ENCODE data around the gene IGFBP2.

The IGFBP2 gene

DNA sequence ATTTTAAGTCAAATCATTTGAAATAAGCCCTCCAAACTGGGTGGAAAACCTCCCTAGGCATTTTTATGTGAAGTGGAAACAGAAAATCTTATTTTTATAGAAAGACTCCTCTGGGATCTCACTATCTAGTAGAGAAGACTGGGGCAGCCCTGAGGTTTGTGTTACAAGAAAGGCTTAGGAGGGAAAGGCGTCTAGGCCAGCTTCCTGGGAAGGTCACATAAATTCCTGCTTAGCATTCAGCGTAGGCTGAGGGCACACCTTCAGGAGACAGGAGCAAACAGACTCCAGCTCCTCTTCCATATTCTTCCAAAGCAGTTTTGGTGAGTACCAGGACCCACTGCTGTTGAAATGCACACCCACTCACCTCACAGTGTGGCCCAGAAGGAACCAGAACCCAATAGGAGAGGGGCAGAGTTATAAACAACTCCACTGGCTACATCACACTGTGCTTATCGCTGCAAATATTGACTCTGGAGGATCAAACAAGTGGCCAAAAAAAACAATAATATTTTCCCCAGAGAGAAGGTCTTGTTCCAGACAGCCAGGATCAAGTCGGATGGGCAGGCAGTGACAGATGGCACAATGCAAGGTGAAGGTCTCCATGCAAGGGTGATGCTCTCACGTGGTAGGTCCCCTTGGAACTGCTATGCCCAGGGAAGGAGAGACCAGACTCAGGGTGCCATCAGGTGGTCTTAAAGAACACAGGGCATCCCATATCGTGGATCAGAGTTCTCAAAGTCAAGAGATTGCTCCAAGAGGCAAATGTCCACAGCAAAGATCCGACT lies 17.7 kb upstream of the IGFBP2 start:
- no peak for DNase-seq (ENCODE audit: low spot score)

DNA sequence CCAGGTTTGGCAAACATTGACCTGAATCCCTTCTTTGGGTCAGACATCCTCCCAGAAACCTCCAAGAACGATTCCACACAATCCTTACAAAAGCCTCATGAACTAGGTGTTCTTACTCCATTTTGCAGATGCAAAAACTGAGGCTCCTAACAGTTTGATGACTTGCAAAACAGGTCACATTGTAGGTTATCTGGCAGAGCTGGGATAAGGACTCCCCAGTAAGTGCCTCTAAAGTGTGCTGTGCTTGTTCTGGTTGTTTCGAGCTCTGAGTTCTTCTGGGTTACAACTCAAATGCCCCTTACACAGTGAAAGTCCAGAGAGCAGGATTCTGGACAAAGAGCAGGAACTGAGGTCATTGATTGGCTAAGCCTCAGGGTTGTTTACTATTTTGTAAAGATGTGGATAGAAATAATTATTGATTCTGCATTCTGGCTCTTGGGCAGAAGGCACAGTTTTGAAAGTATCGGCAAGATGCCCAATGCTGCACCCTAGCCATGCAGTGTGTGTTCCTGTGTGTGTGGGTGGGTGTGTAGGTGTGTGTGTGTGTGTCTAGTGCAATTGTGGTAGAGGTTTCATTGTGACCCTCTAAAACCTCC lies 17.0 kb upstream of the IGFBP2 start:
- DNase-seq (ENCODE audit: low spot score) = no peak

DNA sequence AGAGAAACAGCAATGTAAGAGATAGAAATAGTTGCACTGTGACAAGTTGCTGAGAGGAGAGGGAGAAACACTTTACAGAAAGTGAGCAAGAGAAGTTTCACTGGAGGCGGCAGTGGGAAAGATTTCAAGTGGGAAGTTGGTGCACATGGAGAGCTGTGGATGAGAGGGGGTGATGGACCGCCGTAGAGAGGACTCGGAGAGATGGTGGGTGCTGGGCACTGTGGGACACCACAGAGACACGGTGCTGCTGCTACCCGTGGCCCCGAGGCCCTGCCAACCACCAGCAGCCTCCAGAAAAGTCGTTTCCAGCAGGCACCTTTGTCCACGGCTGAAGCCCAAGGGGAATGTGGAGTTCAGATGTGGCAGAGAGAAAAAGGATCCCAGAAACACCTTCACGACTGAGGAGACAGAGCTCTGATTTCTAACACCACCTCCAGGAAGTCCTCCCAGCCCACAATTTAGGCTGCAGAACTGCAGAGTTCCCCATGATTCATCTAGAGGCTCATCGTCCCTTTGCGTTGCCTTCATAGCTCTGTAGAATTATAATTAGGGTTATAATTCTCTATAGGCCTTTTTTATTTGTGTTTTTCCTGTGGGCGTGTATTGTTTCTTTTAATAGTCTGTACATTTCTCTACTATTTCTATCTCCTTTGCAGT lies 15.9 kb upstream of the IGFBP2 start:
- DNase-seq (ENCODE audit: low spot score) = no peak

DNA sequence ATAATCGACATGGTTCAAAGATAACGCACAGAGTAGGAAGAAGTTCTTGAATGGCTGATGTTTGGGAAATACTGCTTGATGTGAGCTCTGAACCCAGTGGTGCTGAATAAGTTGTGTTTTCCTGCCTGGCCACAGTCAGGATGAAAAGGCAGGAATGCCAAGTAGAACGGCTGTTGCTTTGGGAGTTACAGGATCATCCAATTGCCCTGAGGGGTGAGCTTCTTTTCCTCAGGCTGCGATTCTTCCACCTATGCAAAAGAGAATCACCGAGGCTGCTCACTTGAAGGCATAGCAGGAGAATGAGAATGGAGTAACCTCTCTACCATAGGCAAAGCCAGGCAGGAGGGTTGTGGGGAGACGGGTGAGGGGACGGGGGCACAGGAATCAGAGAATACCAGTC lies 14.4 kb upstream of the IGFBP2 start:
- DNase-seq (ENCODE audit: low spot score) = no peak

DNA sequence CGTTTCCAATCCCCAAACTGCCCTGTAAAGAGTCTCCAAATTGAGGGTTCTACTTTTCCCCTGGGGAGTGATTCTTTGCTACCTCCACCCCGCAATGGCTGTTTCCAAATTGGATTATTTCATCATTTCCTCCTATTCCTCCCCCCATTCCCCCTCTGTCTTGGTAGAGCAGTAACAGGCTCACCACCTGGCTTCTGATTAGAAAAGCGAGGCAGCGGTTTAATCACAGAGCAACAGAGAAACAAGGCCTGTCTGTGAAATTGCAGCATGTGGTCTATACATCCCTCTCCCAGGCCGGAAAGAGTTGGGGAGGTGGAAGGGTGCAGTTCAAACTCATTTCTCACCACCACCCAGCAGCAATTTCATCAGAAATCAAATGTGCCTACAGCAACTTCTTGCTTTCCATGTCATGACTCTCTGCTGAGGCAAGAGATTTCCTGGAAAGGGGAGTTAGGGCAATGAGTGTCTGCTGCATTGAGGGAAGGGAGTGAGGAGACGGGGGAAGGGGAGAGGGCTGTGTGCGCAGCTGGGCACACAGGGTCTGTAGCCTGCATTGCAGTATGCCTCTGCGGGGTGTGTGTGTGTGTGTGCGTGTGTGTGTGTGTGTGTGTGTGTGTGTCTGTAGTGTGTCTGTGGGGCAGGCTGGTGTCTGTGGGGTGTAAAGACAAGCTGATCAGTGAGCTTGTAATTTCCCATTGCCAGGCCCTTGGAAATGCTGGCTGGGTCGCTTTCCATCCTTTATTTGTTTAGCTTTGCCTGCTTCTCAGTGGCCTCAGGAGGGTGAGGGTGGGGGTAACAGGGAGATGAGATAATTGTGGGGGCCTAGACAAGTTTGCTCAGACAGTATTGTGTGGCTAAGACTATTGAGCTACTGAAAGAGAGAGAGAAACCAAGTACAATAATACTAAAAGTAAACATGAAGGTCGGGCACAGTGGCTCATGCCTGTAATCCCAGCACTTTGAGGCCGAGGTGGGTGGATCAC lies 13.5 kb upstream of the IGFBP2 start:
- no peak for DNase-seq (ENCODE audit: low spot score)

DNA sequence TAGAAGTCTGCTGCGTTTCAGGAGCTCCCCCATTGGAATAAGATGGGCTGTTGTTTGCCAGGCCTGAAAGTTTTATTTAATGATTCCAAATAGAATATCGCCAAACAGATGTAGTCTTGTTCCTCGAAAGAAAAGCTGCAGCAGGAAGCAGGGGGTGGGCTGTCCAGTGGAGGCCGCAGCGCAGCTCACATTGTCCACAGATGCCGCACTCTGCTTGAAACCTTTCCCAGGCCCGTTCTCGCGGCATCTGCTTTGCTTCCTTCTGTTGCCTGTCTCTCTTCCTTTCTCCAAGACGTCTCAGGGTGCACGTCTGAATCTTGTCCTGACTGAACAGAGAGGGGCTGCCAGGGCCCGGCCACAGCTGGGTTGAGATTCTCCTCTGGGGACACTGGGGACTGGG lies 12.4 kb upstream of the IGFBP2 start:
- DNase-seq (ENCODE audit: low spot score) = peak; percentile 10

DNA sequence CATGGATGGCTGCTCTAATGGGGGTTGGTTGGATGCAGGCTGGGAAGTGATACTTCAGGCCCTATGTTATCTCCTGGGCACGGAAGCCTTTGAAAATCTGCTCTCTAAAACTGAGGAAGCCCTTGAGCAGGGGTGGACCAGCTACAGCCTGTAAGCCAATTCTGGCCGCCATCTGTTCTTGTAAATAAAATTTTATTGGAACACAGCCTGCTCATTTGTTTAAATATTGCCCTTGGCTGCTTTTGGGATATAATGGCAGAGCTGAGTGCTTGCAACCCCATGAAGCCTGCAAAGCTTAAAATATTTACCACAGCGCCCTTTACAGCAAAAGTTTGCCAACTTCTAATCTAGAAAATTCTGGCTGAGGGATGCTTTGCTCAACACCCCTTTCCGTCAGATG lies 11.9 kb upstream of the IGFBP2 start:
- DNase-seq (ENCODE audit: low spot score) = no peak

DNA sequence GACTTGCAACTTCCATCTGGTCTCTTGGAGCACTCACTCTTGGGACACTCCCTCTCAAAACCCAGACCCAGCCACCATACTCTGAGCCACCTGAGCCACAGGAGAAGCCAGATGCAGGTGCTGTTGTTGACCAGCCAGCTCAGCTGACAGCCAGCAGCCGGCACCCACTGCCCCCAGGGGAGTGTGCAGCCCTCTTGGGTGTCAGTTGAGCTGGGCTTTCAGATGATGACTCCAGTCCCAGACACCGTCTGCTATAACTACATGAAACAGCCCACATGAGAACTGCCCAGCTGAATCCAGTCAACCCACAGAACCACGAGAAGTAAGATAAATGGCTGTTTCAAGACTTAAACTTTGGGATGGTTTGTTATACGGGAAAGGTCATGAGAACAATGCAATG lies 10.7 kb upstream of the IGFBP2 start:
- DNase-seq (ENCODE audit: low spot score) = no peak

DNA sequence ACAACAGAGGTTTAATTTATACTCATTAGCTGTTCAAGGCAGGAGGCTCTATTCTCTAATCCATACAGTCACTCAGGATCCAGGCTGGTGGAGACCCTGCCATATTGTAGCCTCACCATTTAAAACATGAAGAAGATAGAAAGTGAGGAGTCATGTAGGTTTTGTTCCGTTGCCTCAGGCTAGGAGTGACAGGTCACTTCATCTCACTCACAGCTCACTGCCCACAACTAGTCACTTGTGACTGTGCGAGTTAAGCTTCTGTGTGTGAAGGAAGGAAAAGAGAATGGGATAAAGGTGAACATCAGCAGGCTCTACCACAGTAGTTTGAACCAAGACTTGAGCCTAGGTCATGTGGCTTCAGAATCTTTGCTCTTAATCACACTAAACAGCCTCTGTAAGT lies 9.0 kb upstream of the IGFBP2 start:
- DNase-seq (ENCODE audit: low spot score) = no peak

DNA sequence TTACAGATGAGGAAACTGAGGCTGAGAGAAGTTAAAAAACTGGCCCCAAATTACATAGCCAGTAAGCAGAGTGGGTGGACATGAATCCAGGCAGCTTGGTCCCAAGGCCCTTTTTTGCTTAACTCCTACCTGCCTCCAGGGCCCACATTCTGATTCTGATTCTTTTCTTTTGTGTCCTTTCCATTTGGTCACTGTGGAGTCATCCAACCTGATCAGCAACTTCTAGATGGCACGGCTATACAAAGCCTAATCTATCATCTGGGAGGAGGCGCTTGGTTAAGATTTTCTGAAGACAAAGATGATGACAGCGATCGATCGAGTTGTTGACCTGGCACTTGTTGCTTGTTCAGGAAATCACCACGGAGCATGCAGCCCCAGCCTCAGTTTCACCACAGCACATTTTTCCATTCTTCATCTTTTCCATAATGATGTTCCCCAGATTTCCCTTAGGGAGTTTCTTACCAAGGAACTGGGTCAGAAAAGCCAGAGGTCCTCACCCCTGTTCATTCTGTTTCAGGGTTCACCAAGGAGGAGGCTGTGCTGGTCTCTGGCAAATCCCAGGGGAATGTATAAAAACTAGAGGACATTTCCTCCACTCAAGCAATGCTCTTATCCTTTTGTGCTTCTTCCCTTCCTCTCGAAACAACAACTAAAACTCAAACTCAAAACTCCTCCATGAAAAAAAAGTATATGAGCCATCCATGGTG lies 6.9 kb upstream of the IGFBP2 start:
- no peak for DNase-seq (ENCODE audit: low spot score)

DNA sequence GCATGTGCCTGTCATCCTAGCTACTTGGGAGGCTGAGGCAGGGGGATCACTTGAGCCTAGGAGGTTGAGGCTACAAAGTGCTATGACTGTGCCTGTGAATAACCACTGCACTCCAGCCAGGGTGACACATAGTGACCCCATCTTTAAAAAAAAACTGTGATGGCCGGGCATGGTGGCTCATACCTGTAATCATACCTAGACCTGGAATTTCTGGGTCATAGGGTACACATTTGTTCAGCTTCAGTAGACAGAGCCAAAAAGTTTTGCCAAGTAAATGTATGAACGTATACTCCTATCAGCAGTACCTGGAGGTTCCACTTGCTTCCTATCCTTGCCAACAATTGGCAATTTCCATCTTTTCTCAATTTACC lies 6.4 kb upstream of the IGFBP2 start:
- DNase-seq (ENCODE audit: low spot score) = no peak

DNA sequence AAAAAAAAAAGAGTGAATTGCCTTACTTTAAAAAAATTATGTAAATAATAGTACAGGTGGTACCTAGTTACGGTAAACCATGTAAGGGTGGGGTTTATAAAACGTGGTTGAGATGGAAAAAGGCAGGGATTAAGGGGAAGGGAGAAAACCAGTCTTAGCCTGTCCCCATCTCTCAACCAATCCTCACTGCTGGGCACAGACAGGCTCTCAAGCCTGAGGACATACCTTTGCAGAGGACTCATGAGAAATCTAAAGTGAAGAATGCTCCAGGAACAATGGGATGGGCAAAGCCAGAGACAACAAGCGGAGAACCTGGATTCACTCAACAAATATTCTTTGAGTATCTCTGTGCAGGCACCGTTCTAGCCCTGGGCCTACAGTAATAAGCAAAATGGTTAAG lies 3.4 kb upstream of the IGFBP2 start:
- DNase-seq (ENCODE audit: low spot score) = no peak

DNA sequence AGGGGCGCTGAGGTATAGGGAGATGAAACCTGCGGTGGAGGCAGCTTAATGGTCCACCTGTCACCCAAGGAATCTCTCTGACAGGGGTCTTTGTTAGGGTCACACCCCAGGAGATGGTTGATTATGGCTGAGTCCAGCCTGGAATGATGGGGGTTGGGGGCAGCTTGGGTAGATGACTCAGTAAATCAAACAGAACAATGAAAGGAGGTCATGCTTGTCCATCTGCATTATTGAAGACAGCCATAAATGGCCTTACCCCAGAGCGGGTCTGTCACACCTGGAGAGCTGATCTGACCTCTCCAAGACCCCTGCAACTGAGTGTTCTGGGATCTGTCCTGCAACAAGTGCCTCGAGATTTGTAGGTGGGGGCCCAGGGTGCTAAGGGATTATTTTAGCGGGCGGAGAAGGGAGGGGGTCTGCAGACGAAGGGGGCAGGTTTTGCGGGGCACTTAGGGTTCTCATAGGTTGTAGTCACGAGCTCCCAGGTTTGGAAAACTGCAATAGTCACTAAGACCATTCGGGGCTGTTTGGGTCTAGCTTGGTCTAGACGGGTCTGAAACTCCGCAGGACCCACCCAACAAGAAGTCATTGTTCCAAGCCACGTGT lies 771 bp upstream of the IGFBP2 start:
- DNase-seq (ENCODE audit: low spot score) = no peak

DNA sequence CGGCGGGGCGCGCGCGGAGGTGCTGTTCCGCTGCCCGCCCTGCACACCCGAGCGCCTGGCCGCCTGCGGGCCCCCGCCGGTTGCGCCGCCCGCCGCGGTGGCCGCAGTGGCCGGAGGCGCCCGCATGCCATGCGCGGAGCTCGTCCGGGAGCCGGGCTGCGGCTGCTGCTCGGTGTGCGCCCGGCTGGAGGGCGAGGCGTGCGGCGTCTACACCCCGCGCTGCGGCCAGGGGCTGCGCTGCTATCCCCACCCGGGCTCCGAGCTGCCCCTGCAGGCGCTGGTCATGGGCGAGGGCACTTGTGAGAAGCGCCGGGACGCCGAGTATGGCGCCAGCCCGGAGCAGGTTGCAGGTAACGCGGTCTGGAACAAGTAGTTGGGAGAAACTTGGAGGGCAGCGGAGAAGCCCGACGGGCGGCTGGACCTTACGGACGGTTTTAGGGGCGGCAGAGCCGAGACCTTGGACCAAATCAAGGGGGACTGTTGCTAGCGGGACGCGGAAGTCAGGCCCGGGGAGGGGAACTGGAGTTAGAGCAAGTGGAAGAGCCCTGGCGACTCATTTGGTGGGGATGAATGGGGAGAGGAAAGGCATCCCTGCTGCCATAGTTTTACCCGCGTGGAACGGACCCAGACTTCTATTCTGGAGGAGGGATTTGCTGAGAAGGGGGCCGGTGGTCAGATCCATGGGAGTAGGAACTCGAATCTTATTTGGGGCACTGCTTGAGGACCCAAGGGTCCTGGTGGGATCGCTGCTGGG lies 573 bp downstream of the IGFBP2 start:
- DNase-seq (ENCODE audit: low spot score) = no peak

DNA sequence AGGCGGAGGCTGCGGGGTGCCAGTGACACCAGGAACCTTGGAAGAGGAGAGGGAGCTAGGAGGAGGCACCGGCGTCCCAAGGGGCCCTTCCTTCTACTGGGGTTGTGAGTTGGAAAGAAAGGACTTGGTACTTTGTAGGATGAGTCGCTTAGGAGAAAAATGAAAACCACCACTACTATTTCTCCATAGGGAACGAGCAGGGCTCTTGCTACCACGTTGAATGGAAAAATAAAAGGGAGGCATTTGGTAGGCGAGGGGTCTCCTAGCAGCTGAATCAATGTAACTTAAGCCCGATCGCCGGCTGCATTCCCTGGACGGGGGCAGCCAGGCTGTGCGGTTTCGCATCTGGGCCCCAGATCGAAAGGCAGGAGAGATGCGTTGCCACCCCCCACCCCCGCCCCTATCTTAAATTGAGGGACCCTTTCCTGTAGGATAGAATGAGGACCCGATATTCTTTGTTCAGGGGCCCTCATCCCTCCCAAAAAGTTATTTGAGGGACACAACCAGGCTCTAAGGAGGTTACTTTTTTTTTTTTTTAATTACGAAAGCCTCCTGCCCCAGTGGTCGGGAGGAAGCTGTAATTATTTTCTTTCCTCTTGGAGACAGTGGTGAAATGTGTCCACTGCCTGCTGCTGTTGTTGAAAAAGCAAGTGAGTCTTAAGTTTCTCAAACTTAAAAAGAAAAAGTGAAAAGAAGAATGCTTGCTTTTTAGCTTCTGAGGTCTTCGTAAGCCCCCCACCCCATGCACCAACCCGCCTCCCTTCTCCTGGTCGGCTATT lies 1.3 kb downstream of the IGFBP2 start:
- no peak for DNase-seq (ENCODE audit: low spot score)

DNA sequence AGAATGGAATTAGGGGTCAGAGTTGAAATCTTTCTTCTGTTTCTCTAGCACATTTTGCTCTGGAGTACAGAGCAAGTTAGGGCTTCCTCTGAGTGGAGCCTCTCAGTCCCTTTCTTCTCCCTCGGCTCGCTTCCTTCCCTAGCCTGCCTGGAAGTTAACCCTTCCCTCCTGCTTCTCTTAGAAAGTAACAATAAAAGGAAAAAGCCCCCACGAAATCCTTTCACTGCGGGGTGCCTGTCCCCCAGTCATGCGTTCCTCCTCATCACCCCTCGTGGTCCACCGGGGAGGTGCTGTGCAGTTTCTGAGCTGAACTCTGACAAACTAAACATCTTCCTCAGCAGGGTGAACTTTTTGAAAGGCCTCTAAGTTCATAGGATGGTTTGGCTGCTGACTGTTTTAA lies 2.0 kb downstream of the IGFBP2 start:
- DNase-seq (ENCODE audit: low spot score) = no peak

DNA sequence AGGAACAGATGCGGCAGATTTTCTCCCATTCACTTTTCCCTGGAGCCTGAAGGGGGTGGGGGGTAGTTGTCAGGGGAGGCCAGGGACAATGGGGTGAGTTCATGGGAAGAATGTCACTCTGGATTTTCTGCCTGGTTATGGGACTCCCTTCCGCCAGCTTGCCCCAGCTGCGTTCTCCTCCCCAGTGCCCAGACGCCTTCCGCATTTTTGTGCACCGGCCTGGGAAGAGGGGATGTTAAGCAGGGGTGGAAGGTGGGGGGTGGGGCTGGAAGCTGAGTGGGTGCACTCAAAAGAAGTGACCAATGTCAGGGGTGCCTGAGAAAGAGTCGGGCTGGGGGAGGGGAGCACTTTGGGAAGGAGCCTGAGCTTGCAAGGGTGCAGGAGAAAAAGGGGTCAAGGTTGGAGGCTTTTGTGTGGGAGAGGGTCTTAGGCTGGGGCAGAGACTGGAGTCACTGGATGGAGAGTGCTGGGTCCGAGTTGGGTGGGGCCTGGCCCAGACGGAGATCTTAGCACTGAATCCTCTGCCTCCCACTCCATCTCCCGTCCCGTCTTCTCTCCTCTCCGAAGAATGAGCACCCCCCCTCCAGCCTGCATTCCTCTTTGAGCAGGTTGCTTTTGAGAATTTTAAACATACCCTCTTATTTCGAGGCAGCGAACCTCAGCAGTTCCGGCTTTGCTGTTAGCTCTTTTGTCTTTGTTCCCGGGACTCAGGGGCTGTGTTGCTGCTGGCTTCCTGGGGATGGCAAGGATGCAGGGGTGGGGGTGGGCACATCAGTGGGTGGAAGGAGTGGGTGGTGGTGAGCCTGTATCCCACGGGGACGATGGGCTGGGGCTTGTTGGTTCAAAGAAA lies 2.7 kb downstream of the IGFBP2 start:
- DNase-seq (ENCODE audit: low spot score) = no peak

DNA sequence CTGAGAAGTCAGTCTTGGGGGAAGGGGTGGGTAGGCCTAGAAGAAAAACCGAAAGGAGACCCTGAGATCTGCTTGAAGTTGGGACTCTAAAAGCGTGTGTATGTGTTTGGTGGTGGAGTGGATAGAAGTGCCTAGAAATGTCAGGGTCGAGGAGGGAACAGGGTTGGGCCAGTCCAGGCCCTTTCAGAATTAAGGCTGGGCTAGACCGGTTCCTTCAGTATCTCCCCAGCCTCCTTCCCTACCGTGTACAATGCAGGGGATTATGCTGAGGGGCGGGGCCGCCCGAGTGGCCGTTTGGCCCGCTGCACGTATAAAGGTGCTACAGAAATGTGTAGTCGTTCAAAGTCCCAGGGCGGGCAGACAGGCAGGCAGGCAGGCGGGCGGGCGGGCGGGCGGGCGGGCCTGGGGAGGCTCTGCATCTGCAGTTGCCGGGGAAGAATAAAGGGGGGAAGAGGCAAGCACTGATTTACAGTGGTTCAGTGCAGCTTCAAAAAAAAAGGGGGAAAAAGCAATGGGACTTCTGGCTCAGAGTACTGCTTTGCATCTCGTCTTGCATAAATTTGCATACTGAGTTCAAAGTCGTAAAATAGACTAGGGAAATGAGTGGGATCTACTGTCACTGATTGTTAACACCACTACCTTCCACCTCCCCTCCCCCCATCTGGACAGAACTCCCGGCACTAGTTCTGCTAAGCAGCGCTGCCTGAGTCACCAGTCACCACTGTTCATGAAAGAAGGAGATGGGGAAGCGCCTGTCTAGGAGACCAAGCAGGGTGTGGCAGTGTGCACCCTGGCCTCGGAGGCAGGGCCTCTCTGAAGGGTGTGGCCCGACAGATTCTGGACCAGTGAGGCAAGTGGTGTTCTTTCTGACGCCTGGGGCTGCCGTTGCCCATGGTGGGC lies 3.6 kb downstream of the IGFBP2 start:
- no peak for DNase-seq (ENCODE audit: low spot score)

Measured in Ammon's horn (tissue), 1 donor.